NCI-H1092 treated with DMSO at 0.1 percent for 48 hours (cell line): ENCODE results near the gene CEP104.

Experiments
- DNase-seq: peaks from one replicate; lab custom pipeline; 2025; lab: John Stamatoyannopoulos, UW

The CEP104 gene

DNA sequence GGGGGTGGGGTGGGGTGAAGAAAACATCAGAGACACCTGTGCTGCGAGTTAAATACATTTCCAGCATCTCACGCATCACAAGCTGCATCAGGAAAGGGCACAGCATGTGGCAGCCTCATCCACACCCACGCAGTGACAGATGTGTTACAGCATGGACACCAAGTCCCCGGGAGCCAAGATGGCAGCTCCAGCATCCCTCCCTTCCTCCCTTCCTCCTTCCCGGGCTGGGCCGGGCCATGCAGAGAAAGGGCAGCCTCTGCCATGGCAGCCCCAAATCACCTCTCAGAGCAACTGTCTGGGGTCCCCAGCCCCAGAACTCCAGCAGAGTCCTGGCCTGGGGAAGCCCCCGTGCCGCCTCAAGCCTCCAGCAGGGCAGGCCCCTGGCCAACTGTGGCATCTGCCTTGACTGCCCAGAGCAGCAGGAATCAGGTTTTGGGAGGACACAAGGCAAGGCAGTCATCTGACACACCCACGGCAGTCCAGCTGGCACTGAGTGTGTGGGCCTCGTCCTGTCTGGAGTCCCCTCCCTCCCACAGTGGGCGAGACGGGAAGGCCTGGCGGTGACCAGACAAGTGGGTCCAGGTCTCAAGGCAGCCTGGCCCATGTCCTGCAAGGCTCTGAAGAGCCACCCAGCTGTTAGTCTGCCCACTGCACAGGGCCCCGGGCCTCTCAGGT lies 78.3 kb downstream of the CEP104 start:
- DNase-seq, result no peak

DNA sequence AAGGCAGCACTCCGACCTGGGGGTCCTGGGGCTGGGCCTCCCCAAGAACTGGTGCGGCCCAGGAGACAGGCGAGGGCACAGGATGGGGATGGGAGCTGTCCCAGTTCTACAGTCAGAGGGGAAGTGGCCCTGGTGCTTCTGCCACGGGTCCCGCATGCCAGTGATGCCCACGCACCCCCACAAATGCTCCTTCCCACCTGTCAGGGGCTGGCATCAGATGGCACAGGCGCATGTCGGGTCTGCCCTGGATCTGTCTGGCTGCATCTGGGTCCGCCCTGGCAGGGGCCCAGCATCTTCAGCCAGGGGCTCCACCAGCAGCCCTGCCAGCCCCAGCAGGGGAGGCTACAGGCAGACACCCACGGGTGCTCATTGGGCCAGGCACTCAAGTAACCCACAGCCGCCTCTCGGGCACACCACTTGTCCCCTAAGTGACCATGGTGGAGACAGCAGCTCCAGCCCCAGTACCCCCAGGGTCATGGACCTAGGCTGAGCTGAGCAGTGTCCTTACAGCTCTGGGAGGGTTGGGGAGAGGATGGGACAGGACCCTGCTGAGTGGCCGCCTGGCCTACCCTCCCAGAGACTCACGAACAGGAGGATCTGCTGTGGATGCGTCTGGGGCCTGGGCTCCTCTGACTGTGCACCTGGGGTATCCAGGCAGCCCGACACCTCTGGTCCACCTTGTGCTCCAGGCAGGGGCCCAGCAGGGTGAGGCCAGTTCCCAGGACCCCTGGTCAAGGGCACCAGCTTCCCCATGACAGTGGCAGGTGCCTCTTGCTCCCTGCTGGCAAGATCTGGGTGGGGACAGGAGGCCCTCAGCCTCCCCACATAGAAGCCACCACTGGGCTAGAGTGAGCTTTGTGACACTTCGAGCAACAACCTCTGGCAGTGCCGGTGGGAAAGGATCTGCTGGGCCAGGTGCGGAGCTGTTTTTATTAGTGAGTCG lies 79.1 kb downstream of the CEP104 start:
- no peak for DNase-seq

DNA sequence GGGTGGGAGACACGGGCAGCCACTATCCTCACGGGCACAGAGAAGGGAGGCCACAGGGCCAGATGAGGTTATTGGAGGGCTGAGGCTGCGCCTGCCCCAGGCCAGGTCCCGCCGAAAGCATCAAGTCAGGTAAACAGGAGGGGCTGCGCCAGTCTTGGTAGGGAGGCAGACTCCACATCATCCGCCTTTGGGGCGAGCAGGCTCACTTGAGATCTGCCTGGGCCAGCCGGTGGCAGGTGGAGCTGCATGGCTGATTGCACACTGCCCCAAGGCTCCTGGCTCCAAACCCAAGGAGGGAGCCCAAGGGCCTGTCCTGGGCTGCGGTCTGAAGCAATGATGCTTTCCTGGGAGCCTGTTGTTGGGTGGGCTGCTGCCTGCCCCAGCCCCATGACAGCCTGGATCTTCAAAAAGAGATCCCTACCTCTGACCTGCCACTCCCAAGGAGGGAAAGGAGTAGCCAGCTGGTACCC lies 79.9 kb downstream of the CEP104 start:
- no peak for DNase-seq

DNA sequence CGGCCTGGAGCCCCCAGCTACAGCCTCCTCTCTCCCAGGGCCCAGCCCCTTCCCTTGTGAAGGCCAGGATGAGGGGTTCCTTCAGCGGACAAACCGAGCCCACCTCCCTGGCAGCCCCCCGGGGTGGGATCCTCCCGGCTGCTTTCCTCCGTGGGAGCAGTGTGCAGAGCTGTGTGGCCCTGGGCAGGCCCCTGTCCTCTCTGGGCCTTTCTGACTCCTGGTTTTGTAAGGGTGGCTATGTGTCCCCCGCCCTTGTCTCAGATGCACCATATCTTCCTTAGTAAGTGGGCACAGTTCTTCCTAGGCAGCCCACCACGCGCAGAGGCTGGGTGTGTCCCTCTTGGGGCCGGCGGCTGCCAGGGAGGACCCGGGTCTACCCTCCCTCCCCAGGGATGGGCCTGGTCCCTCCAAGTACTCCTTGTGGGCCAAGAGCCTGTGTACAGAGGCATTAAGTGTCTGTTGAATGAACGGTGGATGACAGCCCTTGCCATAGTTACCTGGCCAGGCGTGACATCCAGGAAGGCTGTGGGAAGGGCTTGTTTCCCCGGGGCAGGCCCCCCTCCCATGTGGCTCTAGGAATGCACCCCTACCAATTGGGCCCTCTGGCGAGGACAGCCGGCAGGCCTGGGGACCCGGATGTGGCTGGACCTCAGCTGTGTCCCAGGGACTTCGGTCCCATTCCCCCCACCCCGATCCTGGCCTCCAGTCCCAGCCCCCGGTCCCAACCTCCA lies 80.6 kb downstream of the CEP104 start:
- no peak for DNase-seq

DNA sequence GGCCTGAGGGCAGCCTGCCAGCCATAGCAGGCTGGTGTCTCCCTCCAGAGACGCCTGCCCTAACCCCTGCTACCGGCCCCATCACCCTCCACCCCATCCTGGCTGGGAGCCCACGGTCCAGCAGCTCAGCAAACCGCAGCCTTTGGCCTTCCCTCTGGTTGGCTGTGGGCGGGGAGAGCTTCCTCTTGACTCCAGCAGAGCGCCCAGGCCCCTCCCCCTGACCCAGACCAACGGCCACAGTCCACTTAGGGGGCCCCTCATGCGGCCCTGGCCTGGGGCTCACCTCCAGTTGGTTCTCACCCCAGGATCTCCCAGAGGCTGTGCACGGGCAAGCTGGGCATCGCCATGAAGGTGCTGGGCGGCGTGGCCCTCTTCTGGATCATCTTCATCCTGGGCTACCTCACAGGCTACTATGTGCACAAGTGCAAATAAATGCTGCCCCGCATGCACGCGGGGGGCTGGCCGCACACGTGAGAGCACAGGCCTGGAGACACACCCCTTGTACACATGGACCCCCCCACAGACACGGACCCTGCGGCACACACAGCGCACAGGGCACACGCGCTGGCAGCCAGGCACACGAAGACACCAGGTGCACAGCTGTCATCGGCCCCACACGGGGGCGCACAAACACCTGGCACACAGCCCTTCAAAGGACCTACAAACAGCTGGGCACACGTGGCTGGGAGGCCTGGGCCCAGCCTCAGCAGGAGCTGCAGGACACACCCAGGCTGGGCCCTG lies 81.4 kb downstream of the CEP104 start:
- DNase-seq, result no peak

DNA sequence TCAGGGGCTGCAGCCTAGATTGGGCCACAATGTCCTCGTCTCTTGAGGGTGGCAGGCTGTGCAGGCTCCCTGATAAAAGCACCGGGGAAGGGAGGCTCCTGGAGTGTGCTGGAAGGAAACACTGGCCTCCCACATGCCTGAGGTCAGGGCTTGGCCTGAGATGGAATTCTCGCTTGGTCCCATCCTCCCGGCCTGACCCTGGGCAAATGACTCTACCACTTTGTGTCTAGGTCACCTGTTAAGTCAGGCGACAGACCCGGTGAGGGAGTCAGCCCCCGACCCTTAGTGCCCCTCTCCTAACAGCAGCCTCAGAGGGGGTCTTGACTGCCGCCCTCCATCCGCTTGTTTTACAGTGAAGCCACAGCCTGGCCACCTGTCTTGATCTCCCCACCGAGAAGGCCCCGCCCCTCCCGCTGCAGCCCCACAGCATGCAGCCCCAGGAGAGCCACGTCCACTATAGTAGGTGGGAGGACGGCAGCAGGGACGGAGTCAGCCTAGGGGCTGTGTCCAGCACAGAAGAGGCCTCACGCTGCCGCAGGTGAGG lies 82.0 kb downstream of the CEP104 start:
- DNase-seq, result no peak

DNA sequence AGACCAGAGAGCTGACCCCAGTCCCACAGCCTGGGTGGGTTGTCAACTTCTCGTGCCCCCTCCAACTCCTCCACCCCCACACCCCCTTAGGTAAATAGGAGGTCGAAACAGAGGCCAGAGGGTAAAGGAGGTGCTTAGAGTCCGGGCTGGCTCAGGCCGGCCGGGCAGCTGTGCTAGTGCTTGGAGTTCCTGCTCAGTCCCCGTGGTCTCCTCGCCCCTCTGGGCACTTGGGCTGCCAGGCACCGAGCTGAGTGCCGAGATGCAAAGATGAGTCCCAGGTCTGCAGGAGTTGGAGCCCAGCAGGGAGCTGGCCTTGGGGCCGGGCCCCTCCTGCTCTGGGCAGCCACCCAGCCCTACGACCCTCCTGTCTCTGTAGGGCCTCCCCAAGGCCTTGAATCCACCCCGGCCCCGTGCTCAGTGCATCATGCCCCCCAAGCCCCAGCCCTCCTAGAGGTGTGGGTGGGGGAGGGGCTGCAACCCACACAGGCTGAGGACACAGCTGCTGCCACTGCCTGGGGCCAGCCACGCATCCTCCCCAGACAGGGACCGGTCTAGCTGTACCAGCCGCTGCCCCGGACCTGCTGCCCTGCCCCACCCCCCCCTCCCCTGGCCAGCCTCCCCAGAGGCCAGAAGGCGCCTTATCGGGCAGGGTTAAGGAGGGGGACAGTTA lies 82.6 kb downstream of the CEP104 start:
- DNase-seq, result no peak

DNA sequence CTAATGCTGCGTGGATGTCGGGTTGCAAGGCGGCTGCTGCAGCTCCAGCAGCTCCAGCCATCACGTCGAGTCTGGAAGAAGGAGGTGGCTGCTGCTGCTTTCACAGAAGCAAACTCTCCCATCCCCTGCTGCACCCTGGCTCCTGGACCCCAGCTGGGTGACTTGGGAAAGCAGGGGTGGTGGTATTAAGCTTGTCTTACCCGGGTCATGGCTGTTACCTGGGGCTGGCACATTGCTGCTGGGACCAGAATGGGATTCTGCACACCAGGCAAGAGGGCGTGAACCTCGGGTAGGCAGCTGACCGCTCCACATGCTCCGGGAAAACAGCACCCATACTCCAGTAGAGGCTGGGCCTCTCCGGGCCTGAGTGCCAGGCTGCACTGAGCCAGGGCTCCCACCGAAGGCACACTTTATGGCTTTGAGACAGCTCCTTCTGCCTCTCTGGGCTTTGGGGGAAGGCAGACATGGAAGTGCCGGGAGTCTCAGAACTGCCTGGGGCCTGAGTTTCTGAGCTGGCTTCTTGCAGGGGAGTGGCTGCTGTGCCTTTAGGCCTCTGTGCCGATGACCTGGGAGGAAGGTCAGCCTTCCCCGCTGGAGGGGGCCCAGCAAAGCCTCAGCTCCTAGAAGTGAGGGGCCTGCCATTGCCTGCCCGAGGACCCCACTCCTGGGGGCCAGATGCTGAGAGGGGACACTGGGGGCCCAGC lies 83.3 kb downstream of the CEP104 start:
- no peak for DNase-seq

DNA sequence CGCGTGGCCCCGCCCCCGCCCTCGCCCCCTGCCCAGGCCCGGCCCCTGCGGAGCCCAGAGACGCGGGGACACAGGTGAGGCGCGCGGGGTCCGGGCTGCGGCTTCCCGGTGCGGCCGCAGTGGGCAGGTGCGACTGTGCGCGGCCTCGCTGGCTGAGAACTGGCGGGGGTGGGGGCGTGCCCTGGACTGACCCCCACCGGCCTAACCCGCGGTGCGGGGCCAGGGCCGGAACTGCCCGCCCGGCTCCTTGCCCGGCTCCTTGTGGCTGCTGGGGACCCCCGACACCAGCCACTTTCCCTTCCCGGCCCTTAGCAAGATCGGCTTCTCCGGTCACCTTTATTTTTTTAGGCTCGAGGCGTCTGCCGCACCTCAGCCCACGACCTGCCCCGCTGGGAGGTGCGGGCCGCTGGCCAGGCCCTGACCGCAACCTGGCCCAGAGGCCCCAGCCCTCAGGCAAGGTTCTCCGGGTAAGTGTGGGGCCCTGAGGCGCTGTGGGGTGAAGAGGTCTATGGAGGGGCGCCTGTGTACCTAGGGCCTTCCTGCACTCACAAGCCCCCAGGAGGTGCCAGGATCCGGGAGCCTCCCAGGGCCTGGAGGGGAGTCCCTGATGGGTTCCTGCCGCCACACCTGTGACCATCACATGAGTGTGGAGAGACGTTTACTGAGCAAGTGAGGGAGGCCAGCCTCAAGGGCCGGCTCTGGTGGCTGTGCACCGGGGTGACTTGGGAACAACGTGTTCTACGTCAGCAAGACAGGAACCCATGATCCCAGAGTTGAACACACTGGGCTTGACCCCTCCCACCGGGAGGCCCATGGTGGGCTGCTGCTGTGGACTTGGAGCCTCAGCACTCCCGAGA lies 84.1 kb downstream of the CEP104 start, which contains the start of gene SMIM1:
TSS of gene SMIM1 (plus strand) at position 35 of the 857 bp plus-strand sequence. CDS start 2,625 bp downstream, outside the sequence.
- DNase-seq, result no peak

DNA sequence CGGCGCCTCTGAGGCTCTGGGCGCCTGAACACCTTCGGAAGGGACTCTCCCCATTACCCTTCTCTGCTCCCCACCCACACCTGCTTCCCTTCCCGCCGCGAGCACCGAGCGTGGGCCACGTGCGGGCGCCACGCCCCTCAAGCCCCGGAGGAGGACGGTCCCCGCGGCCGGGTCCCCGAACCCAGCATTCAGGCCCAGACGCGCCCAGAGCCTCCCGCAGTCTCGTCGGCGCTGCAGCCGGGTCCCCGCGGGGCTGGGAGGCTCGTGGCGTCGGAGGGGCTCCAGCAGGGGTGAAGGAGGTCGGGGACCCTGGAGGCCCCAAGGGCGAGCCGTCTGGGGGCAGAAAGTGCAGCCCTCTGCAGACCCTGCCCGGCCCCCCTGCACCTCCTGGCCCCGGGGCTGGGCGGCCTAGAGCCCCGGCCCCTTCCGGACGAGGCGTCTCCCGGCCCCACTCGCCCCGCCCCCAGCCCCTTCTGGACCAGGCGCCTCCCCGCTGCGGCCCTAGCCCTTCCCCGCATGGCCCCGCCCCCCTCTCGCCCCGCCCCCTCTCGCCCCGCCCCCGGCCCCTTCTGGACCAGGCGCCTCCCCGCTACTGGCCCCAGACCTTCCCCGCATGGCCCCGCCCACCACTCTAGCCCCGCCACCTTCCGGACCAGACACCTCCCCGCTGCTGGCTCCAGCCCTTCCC lies 84.8 kb downstream of the CEP104 start:
- no peak for DNase-seq

DNA sequence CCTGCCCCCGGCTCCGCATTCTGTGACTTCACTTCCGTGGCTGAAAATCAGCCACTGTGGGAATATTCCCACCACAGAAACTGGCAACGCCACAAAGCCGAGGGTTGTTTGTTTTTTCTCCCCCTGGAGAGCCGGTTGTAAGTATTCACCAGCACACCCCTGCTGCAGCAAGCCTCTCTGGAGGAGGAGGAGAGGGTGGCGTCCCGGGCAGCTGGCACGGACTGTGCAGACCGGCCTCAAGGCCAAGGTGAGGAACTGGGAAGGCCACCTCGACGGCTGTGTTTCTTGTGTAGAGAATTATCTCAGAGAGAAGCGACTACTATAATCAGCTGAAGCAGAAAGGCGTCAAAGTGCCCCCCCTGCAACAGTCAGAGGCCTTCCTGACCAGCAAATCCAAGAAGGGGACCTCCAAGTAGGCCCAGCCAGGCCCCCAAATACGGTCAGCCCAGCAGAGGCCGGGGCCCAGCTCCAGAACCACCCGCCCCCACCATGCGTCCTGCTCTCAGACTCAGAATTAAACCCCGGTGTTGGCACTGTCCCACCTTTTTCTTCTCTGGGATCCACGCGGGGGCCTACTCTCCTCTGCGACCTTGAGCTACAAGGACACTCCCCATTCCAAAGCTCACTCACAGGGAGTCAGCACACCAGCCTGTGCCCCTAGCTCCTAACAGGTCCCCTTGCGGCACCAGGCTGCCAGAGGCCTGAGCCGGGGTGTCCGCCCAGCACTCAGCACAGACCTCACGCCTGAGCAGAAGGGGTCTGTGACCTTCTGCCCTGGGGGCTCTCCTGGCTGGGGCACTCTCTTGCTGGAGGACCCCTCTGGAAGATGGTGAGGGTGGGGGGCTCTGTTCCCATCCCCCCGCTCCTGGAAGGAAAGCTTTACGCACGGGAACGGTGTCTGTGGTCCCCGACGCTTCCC lies 85.6 kb downstream of the CEP104 start:
- DNase-seq, result no peak

DNA sequence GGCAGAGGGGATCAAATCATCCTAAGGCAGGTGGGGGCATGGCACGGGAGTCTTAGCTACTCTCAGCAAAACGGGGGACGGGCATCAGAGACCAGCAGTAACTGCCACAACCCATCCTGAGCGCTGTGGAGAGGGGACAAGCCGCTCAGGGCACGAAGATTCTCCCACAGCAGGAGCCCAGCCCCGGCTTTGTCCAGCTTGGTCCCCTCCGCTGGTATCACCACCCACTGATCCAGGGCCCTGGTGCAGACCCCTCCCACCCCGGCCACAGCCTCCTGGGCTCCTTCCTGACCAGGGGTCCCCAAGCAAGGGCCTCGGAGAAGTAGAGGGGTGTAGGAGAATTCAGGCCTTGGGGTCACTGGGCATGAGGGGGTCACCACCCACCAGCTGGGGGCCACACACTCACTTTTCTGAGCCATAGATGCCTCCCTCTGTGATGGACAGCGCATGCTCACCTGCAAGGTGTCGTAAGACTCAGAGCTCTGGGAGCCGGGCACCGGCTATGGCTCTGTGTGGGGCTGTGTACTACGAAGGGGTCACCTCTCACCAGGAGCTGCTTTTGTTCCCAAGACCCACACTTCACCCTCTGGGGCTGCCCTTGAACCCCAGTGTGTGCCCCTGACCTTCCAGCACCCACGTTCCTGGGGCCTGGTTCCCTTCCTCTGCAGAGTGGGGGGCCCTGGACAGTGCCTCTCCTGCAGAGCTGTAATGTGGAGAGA lies 86.8 kb downstream of the CEP104 start:
- no peak for DNase-seq

DNA sequence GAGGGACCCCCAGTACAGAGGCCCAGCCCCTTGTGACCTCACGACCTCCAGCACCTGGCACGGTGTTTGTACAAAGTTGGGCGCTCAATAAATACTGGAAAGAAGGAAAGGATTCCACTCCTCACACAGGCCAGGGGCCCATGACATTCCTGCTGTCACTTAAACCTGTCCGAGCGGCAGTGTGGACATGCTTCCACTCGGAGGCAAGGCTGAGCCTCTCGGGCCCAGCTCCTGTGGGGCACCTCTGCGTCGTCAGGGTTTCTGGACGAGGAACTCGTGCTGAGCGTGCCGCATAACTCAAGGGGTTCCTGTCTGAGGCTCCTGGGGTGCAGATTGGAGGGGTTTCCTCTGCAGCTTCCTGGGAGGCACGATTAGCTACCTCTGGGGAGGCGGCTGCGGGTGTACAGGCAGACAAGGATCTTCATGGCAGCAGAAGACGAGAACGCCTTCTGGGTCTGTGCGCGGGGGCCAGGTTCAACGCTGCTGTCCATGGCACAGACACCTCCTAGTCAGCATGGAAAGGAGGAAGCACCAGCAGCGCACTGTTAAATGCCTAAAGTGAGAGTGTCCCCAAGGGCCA lies 88.1 kb downstream of the CEP104 start:
- DNase-seq, result no peak

DNA sequence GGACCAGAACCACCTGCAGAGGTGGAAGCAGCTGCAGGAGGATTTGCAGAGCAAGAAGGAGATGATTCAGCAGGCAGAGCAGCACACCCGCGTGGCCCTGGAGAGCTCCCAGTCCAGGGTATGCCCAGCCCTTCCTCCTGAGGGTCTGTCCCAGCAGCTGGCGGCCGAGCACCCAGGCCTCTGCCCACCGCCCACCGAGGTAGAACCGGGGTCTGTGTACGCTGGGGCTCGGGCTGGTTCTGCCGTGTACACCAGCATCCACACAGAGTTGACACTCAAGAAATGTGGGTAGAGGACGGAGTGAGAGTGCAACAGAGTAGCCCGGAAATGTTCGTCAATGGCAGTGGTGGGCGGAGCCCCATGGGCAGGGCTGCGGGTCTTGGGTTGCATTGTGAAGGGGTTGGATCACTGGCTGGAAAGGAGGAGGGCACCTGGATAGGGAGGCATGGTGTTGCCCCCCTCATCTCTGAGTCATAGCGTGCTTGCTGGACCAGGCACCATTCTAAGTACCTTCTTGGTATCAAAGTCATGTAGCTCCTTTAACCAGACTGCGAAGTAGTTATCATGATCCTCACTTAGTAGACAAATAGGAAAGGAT lies 89.6 kb downstream of the CEP104 start:
- no peak for DNase-seq

DNA sequence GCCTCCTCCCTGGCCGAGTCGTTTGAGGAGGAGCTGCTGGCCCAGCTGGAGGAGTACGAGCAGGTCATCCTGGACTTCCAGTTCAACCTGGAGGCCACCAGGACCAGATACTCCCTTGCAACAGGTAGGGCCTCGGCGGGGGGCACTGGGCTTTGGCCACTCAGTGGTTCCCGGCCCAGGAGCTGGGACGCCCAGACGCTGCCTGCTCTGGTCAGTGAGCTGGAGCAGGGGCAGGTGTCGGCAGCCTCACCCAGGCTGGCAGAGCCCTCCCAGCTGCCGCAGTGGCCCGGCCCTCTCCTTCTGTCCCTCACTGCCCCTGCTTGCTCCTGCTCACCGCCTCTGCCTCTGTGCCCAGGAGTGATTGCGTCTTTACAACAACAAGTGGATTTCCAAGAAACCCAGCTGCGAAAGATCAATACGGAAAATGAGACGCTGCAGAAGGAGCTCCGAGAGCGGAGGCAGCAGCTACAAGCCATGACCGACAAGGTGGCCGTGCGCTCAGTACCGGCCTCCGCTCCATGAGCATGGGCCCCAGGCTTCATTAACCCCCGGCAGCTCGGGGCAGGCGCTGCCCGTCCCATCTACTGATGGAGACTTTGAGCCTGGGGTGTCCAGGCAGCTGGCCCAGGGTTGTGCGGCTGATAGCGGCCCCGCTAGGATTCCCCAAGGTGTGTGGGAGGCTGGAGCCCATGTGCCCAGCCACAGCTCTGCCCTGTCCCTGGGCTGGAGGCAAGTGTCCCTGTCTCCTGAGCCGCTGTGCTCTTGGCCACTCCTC lies 93.5 kb downstream of the CEP104 start:
- no peak for DNase-seq
